ENCODE results near the gene MDK. TPM values are rescaled to one million over a fixed set of nuclear protein-coding genes. Genes with fewer than 3 reads are reported as not detected.

Gene MDK
- total RNA-seq, 1 experiment from 2014 or later, result 252 TPM

- CTCF ChIA-PET, result no interaction called here
- TF ChIP-seq, protein P1, sequence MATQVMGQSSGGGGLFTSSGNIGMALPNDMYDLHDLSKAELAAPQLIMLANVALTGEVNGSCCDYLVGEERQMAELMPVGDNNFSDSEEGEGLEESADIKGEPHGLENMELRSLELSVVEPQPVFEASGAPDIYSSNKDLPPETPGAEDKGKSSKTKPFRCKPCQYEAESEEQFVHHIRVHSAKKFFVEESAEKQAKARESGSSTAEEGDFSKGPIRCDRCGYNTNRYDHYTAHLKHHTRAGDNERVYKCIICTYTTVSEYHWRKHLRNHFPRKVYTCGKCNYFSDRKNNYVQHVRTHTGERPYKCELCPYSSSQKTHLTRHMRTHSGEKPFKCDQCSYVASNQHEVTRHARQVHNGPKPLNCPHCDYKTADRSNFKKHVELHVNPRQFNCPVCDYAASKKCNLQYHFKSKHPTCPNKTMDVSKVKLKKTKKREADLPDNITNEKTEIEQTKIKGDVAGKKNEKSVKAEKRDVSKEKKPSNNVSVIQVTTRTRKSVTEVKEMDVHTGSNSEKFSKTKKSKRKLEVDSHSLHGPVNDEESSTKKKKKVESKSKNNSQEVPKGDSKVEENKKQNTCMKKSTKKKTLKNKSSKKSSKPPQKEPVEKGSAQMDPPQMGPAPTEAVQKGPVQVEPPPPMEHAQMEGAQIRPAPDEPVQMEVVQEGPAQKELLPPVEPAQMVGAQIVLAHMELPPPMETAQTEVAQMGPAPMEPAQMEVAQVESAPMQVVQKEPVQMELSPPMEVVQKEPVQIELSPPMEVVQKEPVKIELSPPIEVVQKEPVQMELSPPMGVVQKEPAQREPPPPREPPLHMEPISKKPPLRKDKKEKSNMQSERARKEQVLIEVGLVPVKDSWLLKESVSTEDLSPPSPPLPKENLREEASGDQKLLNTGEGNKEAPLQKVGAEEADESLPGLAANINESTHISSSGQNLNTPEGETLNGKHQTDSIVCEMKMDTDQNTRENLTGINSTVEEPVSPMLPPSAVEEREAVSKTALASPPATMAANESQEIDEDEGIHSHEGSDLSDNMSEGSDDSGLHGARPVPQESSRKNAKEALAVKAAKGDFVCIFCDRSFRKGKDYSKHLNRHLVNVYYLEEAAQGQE (IDR thresholded peaks at IDR 0.05; ENCODE audit: insufficient read depth in 1 of 2, low read depth in 2 of 2, low read length in 1 of 2), result no peak
- TF ChIP-seq POLR2AphosphoS5 (IDR thresholded peaks at IDR 0.05; ENCODE audit: low read depth, low read length) (no peak), TCF7L2 (IDR thresholded peaks at IDR 0.05; ENCODE audit: low read depth, low read length) (no peak), SIN3A (IDR thresholded peaks at IDR 0.05; ENCODE audit: borderline replicate concordance, insufficient read depth, low read depth, low read length) (no peak)
- TF ChIP-seq, protein P2, sequence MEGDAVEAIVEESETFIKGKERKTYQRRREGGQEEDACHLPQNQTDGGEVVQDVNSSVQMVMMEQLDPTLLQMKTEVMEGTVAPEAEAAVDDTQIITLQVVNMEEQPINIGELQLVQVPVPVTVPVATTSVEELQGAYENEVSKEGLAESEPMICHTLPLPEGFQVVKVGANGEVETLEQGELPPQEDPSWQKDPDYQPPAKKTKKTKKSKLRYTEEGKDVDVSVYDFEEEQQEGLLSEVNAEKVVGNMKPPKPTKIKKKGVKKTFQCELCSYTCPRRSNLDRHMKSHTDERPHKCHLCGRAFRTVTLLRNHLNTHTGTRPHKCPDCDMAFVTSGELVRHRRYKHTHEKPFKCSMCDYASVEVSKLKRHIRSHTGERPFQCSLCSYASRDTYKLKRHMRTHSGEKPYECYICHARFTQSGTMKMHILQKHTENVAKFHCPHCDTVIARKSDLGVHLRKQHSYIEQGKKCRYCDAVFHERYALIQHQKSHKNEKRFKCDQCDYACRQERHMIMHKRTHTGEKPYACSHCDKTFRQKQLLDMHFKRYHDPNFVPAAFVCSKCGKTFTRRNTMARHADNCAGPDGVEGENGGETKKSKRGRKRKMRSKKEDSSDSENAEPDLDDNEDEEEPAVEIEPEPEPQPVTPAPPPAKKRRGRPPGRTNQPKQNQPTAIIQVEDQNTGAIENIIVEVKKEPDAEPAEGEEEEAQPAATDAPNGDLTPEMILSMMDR (IDR thresholded peaks at IDR 0.05), result no peak
- DNase-seq (ENCODE audit: low read depth, low spot score) (no peak), ATAC-seq (no peak)
- no peaks in the 10 kb centered on the region for H3K27me3 ChIP-seq (ENCODE audit: control insufficient read depth, insufficient read depth, low read length)
- intact Hi-C loops (cut with micrococcal nuclease; ENCODE audit: unreplicated experiment) (no loop called here), in situ Hi-C loops (cut with HindIII; ENCODE audit: low pct_unique_long_range_greater_than_20kb, low sequenced_read_pairs) (no loop called here)
- POLR2A ChIA-PET, result no interaction called here
- H3K27ac ChIP-seq (ENCODE audit: low read length), result no peak overlapping the region
- H3K9me3 ChIP-seq (ENCODE audit: control insufficient read depth, insufficient read depth, low read depth, low read length), result no peaks in the 10 kb centered on the region
- H3K4me3 ChIP-seq (ENCODE audit: low read depth in 2 of 2, low read length in 2 of 2), result no peak overlapping the region
- no TSS peak for BruUV-seq (replicated peaks)
- no peaks in the 10 kb centered on the region for H3K4me1 ChIP-seq (ENCODE audit: control insufficient read depth, insufficient read depth, low read length)
- peaks cover 9% of the 10 kb centered on the region for H3K36me3 ChIP-seq (ENCODE audit: control insufficient read depth, insufficient read depth, low read length)
These were observed 41.1 kb downstream of the MDK start for GRCh38 chr11:46422588-46422987.

DNA sequence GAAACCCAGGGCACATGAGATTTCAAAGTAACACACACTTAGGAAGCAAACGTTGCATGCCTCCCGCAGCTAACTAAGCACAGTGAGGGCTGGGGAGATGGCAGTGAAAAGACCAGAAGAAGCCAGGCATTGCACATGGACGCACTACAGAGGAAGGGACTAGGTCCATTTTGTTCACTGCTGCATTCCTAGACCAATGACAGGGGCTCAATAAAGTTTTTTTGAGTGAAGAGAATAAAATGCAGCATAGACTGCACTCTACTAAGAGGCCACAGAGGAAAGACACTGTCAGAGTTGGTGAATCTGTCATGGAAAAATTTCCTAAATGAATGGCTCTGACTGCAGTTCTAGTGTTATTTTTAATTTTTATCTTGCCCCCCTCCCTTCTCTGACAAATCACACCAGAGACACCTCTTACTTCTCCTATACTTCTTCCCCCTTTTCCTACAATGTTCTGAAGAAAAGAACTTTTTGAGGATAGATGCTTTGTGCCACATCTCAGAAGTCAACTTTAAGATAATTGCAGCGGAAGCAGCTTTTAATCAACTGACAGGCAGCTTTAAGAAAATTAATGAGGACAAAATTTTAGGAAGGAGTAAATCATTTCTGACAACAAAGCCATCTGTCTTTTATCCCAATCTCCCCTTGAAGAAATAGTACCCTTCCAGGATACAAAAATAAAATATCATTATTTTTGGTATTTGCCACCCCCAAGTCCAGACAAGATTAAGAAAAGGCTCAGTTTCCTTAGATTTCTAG lies 44.9 kb downstream of the MDK start:
- Histone ChIP-seq H3K4me3 (ENCODE audit: low read depth in 2 of 2, low read length in 2 of 2) (no peak overlapping the region), H3K4me1 (ENCODE audit: control insufficient read depth, insufficient read depth, low read length) (no peaks in the 10 kb centered on the region), H3K27ac (ENCODE audit: low read length) (no peak overlapping the region), H3K36me3 (ENCODE audit: control insufficient read depth, insufficient read depth, low read length) (0 out of 2 replicates have a peak, but pooled peaks cover 4% of the 10 kb centered on the region), H3K27me3 (ENCODE audit: control insufficient read depth, insufficient read depth, low read length) (no peaks in the 10 kb centered on the region), H3K9me3 (ENCODE audit: control insufficient read depth, insufficient read depth, low read depth, low read length) (no peaks in the 10 kb centered on the region)
- no TSS peak for BruUV-seq (replicated peaks)
- TF ChIP-seq, protein P2 (IDR thresholded peaks at IDR 0.05), result no peak
- intact Hi-C loops (cut with micrococcal nuclease; ENCODE audit: unreplicated experiment) (no loop called here), in situ Hi-C loops (cut with HindIII; ENCODE audit: low pct_unique_long_range_greater_than_20kb, low sequenced_read_pairs) (no loop called here)
- ATAC-seq (no peak), DNase-seq (ENCODE audit: low read depth, low spot score) (no peak)
- ChIA-PET CTCF (no interaction called here), POLR2A (no interaction called here)

Data from Panc1 (cell line).